Measurements from ENCODE around the gene ZNF197.

GRCh38 chr3:44665173-44665572 lies 40.3 kb downstream of the ZNF197 start:
- TF ChIP-seq CTCF (IDR thresholded peaks at IDR 0.05) (no peak), POLR2A (IDR thresholded peaks at IDR 0.05) (no peak)
